Activated CD8-positive, alpha-beta memory T cell treated with anti-CD3 and anti-CD28 coated beads for 24 hours (primary cell): Measurements from ENCODE around the gene RGS10.
"Not testable (repeated sequence)": the region's sequence is repeated elsewhere in the genome, so short reads cannot be mapped to it uniquely, and the experiment has no call there.

Experiments used
- DNase-seq: peaks from one replicate; pipeline ENCODE4 v3.0.0-alpha.2; 2020

Gene RGS10

DNA sequence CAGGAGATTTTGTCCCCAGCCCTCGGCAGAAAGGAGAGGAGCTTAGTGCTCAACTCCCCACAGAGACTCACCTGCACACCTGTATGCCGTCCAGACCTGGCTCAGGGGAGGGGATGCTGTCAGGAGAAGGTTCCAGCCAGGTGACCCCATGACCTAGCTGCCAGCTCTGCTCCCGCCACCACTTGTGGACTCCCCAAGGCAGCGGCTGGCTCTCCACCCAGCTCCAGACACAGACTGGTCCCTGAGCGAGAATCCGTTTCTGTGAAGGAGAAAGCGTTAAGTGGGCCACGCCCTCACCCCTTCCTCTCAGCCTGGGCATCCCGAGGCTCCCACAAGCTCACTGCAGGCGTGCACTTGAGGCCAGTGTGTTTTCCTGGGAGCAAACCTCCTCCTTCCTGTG lies 76.4 kb downstream of the RGS10 start:
- DNase-seq: no peak

DNA sequence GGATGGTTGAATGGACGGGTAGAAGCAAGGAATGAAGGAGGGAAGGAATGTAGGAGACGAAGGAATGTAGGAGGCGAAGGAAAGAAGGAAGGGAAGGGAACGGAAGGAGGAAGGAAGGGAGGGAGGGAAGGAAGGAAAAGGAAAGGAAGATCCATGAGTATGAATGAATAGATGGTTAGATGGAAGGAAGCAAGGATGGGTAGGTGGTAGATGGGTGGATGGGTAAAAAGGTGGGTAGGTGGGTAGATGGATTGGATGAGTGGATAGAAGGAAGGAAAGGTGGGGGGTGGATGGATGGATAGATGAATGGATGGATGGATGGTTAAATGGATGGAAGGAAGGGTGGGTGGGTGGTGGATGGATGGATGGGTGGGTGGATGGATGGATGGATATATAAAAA lies 77.4 kb downstream of the RGS10 start:
- DNase-seq: no peak

DNA sequence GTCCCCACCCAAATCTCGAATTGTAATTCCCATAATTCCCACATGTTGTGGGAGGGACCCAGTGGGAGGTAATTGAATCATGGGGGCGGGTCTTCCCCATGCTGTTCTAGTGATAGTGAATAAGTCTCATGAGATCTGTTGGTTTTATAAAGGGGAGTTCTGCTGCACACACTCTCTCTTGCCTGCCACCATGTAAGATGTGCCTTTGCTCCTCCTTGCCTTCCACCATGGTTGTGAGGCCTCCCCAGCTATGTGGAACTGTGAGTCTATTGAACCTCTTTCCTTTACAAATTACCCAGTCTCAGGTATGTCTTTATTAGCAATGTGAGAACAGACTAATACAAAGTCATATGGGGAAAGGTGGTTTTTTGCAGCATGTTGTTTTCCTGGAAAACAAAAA lies 79.3 kb downstream of the RGS10 start:
- not testable (repeated sequence) for DNase-seq

DNA sequence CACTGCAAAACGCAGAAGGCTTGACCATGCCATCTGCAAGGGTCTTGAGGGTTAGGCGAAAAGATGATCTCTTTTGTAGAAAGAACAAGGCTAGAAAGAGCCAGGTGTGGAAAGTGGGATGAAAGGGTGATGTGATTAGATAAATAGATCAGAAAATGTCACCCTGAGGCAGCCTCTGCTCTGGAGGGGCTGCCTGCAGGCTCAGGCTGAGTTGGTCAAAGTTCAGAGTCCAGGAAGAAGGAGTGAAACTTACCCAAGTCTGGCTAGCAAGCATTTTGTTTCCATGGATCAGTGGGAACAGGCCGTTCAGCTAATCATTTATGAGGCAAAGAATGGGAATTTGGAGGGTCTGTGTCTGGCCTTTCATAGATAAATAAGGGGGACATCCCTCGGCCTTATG lies 79.7 kb downstream of the RGS10 start:
- DNase-seq: no peak

DNA sequence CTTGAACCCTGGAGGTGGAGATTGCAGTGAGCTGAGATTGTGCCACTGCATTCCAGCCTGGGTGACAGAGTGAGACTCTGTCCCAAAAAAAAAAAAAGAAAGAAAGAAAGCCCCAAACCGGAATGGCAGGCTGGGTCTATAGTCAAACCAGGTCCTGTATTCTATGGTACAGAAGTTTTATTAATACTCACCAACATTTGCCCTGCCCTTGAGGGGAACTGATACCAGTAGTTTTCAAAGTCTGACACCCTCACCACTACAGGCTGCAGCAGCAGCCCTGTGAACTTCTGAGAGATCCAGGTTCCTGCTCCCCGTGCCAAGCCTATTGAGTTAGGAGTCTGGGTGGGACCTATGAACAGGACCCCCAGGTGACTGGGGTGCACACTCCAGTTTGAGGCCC lies 80.6 kb downstream of the RGS10 start:
- DNase-seq: no peak

DNA sequence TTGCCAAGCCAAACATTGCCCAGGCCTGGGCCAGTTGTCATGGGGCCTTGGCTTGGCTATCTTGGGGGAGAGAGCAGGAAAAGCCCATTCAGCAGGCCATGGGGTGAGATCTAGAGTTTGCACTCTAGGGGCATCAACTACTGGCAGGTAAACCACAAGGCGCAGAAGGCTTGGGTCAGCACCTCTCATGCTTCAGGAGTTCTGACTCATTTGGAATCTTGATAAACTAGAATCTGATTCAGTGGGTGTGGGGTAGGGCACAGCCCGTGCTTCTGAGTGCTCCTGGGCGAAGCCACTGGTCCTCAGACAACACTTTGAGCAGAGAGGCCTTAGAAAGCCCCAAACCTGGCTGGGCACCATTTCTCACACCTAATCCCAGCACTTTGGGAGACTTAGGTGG lies 81.1 kb downstream of the RGS10 start:
- DNase-seq: no peak

DNA sequence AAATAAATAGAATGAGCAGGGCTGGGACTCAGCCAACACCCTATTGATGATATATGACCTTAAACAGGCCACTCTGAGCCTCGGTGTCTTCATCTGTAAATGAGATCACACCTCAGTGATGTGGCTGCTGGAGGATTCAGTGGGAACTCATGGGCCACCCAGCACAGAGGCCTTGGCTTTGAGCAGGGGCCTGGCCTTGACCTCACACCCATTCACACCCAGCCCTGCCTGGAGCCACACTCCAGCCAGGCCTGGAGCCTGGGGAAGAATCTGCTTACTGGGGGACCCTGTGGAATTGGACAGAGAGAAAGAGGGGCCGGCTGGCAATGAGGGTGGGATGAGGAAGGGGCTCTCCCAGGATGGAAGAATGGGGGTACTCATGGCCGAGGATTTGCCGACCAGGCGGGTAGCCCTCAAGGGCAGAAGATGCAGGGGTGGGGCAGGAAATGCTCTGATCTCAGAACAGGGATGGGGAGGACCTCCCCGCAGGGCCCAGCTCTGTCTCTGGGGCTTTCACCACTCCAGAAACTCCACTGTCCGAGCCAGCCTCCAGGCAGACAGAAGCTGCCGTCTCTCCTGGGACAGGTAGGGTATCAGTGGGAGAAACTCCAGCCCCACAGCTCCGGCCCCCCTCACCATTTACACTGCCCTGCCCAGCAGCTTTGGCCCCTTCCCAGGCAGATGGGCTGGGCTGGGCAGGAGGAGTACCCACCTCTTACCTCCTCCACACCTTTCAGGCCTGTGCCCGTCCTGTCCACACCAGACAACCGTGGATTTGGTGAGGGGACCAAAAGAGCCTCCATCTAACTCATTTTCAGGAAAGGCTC lies 81.9 kb downstream of the RGS10 start:
- no peak for DNase-seq

DNA sequence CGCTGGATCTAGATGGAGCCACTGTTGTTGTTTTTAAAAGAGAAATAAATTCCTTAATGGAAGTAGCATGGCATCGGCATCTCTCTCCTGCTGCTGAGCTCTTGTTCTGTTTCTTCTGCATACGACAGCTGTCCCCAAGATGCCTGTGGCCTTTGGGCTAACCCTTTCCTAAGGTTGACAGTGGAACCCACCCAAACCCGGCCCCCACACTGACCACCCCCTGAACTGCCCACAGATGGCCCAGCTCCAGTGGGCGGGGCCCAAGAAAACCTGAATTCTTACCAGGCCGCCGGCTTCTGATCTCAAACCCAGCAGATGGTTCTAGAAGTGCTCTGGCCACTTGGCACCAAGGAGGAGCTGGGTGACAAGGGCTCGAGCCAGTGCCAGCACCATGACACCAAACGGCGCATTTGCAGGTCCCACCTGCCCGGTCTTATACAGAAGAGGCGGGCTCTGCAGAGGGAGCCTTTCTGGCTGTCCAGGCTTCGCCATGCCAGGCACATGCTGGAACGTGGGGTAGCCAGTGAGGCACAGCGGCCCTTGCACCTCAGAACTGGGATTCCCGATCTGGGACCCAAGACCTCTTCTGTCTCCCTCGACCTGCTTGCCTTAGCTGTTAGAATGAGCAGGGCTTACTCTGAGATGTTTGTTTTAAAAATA lies 82.7 kb downstream of the RGS10 start:
- DNase-seq: no peak

DNA sequence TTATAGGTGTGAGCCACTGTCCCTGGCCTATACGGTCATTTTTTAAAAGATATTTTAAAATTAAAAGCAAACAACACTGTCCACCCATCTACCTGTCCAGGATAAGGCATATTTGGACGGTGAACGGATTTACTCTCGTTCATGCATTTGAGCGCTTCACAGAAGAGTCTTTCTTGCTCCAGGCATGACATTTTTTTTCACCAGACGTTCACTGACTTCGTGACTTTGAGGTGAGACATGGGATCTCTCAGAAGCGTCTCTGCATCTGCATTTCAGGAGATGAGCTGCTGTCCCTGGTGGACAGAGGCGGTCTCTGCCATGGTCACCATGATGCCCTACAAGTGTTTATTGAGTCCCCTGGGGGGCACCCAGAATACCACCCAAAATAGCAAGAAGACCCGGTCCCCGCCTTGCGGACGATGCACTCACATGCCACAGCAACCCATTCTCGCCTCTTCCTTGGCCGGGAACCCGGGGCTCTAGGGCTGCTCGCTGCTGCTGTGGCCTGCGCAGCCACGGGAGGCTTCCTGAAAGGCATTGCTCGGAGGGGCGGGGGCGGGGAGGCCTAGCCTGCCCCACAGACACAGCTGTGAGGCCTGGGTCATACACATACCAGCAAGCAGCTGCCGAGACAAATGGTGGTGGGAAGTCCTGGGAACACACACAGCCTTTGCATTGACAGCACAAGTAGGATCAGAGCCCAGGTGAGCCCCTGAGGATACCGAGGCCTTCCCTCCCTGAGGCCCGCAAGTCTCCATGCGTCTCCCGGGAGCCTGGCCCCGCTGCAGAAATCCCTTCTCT lies 84.4 kb downstream of the RGS10 start:
- no peak for DNase-seq

DNA sequence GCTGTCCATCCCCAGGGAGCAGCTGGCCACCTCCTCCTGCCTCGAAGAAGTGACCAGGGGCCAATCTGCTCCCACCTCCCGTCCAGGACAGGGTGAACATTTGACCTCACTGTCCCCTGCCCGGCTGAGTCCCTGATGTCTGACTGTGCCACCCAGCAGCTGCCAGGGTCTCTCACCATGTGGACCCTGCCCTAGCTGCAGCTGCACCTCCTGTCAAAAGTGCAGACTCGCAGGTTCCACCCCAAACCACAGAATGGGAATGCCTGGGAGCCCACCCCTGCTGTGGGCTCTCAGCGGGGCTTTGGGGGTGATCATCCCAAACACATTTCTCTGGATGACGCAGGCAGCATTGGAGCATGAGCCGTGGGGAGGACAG lies 86.1 kb downstream of the RGS10 start:
- no peak for DNase-seq

DNA sequence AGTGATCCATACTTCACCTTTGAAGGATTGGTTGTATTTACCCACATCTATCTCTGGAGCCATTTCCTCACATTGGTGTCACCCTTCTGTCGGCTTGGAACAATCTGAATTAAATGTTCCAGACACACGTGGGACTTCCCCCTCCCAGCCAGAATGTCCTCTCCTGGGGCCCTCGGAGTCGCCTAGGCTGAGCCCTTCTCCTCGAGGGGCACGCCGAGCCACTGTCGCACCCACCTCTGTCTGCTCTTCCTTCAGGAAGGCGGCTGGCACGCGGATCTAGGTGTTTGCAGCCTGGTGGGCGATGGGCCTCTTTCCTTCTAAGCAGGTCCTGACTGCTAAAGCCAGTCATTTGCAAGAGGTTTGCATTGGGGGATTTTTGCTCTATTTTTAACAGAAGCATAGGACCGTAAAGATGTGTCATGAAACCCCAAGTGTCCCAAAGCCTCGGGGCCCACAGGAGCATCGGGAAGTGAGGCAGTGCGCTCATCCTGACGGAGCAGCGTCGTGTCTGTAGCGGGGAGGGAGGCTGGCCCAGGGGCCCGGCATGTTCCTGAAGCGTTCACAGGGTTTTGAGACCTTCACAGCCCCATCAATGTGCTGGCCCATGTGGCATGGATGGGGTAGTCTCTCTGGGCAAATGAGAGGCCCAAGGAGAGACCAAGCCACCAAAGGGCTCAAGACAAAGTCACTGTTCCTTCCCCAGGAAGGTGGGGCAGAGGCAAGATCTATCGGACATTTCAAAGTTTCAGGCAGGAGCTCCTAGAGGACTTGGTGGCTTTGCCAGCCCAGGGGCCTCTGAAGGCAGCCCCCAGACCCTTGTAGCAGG lies 86.7 kb downstream of the RGS10 start:
- no peak for DNase-seq

DNA sequence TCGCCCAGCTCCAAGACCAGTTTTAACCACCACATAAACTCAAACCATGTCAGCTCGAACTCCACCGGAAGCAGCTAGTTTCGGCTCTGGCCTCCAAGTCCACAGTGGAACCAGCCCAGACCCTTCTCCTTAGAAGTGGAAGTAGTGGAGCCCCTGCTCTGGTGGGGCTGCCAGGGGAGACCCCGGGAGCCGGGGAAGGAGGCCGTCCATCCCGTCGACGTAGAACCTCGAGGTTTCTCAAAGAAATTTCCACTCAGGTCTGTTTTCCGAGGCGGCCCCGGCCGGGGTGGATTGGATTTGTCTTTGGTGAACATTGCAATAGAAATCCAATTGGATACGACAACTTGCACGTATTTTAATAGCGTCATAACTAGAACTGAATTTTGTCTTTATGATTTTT lies 87.5 kb downstream of the RGS10 start:
- DNase-seq: no peak

DNA sequence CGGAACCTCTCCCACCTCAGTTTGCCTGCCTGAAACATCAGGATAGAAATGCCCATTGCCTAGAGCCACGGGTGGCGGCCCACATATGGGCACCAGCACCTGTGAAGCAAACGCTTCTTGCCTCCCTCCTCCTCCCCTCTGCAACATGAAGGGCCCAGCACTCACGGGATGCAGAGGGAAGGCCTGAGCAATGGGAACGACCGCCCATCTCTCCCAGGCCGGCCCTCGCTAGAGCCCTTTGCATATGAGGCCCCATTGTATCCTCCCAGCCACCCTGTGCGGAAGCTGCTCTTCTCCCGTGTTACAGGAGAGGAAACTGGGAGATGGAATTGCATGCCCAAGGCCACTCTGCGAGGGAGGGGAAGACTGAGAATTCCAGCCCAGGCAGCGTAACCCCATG lies 88.2 kb downstream of the RGS10 start:
- DNase-seq: no peak

DNA sequence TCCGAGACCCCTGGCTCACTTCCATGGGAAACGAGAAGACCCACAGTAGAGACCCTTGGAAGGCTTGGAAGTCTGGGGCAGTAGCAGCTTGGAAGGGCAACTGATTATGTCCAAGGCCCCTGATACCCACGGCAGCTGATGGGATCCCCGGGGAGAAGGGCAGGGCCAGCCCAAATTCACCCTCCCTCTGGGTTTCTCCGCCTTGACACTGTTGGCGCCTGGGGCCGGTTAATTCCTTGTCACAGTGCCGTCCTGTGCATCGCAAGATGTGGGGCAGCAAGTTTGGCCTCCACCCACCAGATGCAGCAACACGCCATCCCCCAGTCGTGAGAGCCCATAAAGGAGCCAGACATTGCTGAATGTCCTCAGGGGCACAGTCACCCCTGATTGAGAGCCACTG lies 89.2 kb downstream of the RGS10 start:
- no peak for DNase-seq

DNA sequence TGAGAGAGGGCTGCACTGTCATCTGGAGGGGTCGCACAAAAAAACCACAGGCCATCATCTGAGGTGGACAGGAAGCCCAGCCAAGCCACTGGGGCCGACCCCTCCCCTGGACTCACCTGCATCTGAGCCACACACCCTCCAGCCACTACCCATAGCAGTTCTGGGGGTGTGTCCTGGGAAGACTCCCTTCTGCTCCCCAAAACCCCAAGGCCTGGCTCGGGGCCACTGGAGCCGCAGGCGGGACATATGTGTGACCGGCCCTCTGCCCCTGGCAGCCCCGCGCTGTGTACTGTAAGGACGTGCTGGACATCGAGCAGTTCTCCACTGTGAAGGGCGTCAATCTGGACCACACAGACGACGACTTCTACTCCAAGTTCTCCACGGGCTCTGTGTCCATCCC lies 90.1 kb downstream of the RGS10 start:
- no peak for DNase-seq

DNA sequence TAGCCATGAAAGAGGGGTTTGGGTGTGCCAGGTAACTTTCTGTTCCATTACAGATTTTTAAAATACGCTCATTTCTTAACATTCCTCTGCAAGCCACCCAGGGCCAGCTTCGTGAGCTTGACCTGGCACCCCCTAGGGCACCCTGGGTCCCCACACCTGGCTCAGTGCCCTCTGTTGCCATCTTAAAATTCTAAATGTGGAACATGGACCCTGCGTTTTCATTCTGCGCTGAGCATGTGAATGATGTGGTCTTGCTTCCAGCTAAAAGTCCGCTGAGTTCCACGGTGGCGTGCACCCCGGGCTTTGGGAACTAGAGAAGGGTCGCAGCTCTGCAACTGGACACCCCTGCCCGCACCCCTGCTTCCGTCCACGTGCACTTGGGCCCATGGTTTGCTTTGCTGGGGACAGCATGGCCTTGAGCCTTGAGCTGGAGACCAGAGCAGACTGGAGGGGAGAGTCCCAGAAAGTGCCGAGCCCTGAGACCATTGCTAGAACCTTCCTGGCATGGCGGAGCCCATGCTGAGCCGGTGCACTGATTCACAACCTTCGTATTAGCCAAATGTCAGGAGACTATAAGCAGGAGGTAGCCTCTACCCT lies 91.1 kb downstream of the RGS10 start:
- no peak for DNase-seq

DNA sequence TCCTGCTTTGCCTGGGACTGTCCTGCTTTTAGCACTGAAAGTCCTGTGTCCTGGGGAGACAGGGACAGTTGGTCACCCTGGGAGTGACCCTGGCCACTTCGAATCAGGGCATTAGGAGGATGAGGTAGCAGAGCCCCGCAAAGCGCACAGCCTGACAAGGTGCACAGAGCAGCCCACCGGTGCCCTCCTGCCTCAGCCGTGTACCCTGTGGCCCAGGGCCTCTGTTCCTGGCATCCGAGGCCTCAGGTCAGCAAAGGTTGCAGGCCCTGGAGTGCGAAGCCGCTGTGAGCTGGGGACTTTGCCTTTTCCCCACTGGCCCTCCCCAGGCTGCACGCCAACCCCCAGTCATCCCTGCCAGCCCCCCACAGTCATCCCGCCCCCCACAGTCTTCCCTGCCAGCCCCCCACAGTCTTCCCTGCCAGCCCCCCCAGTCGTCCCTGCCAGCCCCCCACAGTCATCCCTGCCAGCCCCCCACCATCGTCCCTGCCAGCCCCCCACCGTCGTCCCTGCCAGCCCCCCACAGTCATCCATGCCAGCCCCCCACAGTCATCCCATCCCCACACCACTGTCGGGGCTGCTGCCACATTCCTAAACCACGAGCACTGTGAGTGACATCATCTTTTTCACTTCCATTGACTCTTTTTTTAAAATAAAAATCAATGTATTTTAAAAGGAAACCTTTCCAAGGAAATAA lies 91.8 kb downstream of the RGS10 start:
- DNase-seq: no peak
